Right kidney (tissue), 1 donor: ENCODE measurements around the gene CCDC200.
A peak's percentile ranks its signal among the peaks of the same experiment; 100 is the strongest.
"Not testable (repeated sequence)": the region's sequence is repeated elsewhere in the genome, so short reads cannot be mapped to it uniquely, and the experiment has no call there.

Experiments
- DNase-seq: peaks from one replicate; pipeline ENCODE4 v3.0.0-alpha.2; 2016

Gene CCDC200

DNA sequence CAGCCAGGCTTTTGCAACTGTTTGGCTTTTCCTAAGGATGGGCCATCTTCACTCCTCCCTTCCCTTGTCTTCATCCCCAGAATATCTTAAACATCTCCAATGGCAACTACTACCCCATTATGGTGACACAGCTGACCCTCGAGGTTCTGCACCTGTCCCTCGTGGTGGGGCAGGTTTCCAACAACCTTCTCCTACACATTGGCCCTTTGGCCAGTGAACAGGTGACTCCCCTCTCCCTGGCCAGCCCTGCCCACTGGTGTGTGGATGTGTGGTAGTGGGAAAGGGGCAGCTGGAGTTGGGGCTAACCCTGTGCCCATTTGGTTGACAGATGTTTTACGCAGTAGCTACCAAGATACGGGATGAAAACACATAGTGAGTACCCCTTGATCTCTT, 12.1 kb downstream of the CCDC200 start:
- DNase-seq: peak; percentile 9

GRCh38 chr17:43215341-43215740, 13.1 kb downstream of the CCDC200 start:
- DNase-seq: no peak

DNA sequence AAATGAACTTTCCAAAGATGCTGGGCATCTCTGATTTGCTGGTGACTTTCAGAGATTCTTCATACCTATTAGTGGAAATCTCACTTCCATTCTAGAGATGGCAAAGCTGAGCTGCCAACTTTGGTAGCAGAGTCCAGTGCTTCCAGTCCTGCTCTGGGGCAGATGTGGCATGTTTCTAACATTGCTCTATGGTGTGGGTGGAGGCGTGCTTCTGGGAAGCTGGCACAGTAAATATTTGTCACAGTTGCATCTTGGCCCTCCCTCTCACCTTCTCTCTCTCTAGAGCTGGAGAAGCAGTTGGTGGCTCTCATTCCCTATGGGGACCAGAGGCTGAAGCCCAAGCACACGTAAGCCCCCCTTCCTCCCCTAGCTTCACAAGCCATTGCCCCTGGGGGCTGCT, 14.9 kb downstream of the CCDC200 start:
- DNase-seq: no peak

- no peak for DNase-seq
Measured at GRCh38 chr17:43212641-43213490, 15.6 kb downstream of the CCDC200 start.

GRCh38 chr17:43211480-43212402, 16.7 kb downstream of the CCDC200 start, which contains the start of gene TMEM106A:
TSS of gene TMEM106A (plus strand) at chr17:43211875. CDS start at chr17:43213042, 1,167 bp downstream.
- peak; percentile 86 for DNase-seq

DNA sequence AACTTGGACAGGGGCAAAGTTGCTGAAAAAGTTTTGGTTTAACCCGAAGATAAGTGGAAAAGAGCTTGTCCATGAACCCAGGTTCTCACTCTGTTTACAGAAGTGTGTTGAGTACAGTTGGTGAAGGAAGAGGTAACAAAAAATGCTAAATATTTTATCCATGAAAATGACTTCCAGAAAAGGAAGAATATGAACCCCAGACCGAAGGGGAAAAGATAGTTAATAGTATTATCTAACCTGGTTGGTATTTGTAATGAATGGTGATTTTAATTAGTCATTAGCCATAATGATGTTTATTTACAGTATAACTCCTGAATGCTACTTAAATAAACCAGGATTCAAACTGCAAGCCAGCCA, 17.3 kb downstream of the CCDC200 start:
- no peak for DNase-seq

- DNase-seq: no peak
Measured at GRCh38 chr17:43210576-43210975, 17.8 kb downstream of the CCDC200 start.

DNA sequence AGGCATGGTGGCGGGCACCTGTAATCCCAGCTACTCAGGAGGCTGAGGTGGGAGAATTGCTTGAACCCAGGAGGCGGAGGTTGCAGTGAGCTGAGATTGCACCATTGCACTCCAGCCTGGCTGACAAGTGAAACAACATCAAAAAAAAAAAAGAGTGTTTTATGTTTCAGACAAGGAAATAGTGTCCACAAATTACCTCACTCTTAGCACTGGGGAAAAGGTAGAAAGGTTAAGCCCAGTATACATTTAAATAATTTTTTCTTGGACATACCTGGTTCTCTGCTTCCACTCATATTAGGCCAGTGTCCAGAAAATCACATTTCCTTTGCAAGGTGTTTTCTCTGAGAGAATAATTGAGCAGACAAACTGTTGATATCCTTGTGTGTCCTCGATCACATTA, 25.4 kb downstream of the CCDC200 start:
- DNase-seq: not testable (repeated sequence)

DNA sequence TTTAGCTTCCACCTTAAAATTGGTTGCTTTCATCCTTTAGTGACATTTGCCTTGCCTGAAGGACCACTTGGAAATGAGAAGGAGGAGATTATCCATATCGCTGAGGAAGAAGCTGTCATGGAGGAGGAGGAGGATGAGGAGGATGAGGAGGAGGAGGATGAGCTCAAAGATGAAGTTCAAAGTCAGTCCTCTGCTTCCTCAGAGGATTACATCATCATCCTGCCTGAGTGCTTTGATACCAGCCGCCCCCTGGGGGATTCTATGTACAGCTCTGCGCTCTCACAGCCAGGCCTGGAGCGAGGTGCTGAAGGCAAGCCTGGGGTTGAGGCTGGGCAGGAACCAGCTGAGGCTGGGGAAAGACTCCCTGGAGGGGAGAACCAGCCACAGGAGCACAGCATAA, 28.3 kb downstream of the CCDC200 start:
- no peak for DNase-seq

- DNase-seq: no peak
Measured at GRCh38 chr17:43199633-43200032, 28.8 kb downstream of the CCDC200 start.

DNA sequence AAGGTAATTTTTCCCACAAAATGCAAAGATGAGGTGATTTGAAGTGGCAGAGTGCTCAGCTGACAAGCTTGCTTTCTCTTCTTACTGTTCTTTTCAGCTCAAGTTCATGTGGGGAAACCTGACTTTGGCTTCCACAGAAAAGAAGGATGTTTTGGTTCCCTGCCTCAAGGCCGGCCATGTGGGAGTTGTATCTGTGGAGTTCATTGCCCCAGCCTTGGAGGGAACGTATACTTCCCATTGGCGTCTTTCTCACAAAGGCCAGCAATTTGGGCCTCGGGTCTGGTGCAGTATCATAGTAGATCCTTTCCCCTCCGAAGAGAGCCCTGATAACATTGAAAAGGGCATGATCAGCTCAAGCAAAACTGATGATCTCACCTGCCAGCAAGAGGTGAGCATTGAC, 35.2 kb downstream of the CCDC200 start:
- no peak for DNase-seq

DNA sequence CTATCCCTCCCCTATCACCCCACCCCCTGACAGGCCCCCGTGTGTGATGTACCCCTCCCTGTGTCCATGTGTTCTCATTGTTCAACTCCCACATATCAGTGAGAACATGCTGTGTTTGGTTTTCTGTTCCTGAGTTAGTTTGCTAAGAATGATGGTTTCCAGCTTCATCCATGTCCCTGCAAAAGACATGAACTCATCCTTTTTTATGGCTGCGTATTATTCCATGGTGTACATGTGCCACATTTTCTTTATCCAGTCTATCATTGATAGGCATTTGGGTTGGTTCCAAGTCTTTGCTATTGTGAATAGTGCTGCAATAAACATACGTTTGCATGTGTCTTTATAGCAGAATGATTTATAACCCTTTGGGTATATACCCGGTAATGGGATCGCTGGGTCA, 41.8 kb downstream of the CCDC200 start:
- DNase-seq: not testable (repeated sequence)

- no peak for DNase-seq
Measured at GRCh38 chr17:43183921-43184320, 44.5 kb downstream of the CCDC200 start.

DNA sequence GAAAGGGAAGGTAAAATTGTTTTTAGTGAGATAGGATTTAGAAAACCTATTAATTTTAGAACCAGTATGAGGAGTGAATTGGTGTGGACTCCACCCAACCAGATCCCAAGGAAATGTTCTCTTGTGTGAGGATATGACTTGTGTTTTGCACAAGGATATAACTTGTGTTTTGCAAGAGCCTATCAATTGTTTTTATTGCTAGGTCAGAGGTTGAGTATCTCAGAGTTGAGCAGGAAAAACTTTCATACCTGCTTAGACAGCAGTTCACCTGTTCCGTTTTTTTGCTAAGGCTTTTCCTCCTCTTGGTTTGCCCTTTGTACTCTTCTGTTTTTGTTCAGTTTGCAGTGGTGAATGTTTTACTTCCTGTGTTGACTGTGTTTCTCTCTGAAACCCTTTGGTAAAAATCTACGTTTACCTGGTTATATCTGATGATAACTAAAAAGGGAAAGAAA, 52.3 kb downstream of the CCDC200 start:
- no peak for DNase-seq

DNA sequence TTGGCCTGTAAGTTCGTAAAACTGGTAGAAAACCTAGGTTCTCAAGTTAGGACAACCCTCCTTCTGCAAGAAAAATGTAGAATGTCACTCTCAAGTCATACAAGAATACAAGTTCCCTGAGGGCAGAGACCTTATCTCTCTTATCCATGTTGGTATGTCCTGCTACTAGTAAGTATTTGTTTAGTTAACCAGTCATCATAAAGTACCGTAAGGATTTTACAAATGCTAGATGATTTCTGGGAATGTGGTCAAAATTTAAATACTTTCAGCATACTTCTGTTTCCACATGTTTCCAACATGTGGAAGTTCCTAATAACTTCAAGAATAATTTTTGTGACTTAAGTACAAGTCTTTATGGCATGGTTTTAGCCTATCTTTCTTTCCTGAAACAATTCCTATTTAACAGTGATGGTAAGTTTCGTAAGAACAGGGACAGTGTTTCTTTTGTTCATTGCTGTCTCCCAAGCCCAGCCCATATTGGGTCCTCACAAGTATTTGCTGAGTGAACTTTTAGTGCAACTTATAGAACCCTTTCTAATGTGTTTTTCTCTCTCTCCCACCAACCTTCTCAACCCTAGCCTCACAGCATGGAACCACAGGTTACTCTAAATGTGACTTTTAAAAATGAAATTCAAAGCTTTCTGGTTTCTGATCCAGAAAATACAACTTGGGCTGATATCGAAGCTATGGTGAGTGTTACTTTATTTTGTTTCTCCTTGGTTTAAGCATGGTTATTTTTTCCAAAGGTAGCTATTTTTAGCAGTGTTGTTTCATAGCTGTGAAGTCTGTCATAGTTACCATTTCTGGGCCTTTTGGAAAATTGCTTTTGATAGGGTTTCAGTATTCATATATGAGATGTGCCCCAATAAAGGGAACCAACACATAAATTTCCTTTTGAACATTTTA, 53.0 kb downstream of the CCDC200 start:
- DNase-seq: no peak

- peak; percentile 55 for DNase-seq
Measured at GRCh38 chr17:43171586-43172487, 56.6 kb downstream of the CCDC200 start.
